NT2/D1 (cell line): ENCODE measurements around the gene KRTAP20-4.

Experiments used
- SUZ12 ChIP-seq: IDR thresholded peaks from 2 replicates; pipeline ENCODE4 v1.6.1; 2011; ENCODE audit not compliant: insufficient read length, insufficient read depth; ENCODE audit errors: extremely low read depth
- YY1 ChIP-seq: IDR thresholded peaks from 2 replicates; pipeline ENCODE4 v1.6.1; 2011; ENCODE audit not compliant: insufficient read length, insufficient read depth
- ZNF274 ChIP-seq: IDR thresholded peaks from 2 replicates; pipeline ENCODE4 v1.6.1; 2011; ENCODE audit warnings: mild to moderate bottlenecking, low read depth, low read length

- TF ChIP-seq SUZ12 (no peak), ZNF274 (no peak), YY1 (no peak)
Measured at GRCh38 chr21:30598802-30599201, 21.6 kb upstream of the KRTAP20-4 start, which contains the start of gene KRTAP6-2.
